Measurements from ENCODE around the gene CD2AP.

The CD2AP gene

GRCh38 chr6:47648031-47648430 is 170.4 kb downstream of the CD2AP start:
- no peak for DNase-seq

- DNase-seq: no peak
These were observed 173.2 kb downstream of the CD2AP start for GRCh38 chr6:47650553-47651432.

DNA sequence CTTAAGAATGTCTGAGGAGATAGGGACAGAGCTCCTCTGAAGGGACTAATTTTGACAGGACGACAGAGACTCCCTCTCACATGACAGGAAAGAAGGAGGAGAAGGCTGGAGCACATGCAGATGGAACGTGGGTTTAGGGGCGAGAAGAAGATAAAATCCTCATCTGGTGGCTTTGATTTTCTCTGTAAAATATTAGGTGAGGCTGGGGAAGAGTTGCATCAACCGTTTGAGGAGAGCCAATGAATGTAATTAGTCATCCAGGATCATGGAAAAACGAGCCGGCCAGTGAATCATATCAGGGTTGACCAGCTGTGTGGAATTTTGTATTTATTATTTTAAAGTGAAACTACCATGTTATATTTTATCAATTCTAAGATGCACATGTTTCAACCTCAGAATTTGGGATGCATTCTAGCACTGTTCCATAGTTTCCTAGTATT is 173.9 kb downstream of the CD2AP start:
- DNase-seq: no peak

DNA sequence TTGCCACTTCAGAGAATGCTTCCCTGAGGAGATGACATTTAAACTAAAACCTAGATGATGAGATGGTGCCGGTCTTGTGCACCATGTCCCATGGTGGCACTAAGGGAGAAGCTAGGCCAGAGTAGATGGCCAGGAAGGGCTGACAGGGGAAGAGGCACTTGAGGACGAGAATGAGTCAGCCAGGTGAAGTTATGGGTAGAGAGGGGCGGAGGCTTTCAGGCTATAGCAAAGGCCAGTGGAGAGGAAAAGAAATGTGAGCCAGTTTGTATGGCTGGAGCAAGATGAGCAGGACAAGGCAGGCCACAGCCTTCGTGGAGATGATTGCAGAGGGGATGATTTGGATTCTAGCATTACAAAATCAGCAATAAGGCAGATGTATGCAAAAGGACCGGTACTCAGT is 176.1 kb downstream of the CD2AP start:
- DNase-seq: no peak

DNA sequence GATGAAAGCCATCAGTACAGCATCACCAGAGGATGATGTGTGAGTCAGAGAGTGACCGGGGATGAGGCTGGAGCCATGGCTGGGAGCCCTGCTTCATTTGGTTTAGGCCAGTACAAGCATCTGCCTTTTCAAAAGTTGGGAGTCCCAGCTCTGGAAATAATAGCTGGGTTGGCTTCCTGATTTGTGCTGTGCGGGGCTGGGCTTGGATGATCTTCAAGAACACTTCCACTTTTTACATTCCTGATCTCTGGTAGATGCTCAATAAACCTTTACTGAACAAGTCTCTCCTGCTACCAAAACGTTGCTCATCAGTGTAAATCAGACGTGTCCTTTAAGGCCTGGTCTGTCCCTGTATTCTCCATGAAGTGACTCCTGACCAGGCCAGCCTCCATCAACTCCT is 176.7 kb downstream of the CD2AP start:
- no peak for DNase-seq

GRCh38 chr6:47655719-47656595 is 178.4 kb downstream of the CD2AP start:
- DNase-seq: peak; percentile 38

DNA sequence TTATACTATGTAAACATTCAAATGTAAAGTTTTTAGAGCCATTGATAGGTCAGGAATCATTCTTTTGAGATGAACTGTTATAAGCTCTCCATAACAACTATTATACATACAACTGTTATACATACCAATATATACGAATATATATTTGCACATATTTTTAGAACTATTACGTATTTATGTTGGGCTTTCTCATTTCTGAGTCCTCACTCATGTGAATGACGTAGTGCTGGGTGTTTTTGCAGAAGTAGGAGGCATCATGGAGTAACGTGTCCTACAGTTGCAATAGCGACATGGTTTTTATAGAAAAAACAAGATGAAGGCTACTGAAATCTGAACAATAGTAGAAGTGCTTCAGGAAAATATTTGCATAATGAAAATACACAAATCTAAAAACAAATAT is 184.4 kb downstream of the CD2AP start:
- DNase-seq: no peak

GRCh38 chr6:47663462-47664216 is 186.1 kb downstream of the CD2AP start:
- no peak for DNase-seq

DNA sequence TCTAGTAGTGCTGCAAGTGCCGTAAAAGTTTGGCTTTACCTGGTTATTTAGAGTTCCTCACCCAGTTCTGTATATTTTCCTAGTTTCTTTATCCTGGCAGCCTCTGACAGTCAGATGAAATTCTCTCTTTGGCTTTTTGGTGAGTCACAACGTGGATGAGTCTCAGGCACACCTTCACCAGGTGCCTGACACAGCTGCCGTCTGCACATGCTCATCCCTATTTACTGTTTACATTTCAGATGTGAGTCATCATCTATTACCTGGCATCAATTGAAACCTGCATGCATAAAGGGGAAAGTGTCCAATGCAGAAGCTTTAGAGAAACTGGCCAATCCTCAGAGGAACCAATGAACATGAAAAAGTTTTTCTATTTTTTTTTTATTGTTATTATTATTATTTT is 187.5 kb downstream of the CD2AP start:
- no peak for DNase-seq

- DNase-seq: no peak
These were observed 192.3 kb downstream of the CD2AP start for GRCh38 chr6:47669684-47670513.

DNA sequence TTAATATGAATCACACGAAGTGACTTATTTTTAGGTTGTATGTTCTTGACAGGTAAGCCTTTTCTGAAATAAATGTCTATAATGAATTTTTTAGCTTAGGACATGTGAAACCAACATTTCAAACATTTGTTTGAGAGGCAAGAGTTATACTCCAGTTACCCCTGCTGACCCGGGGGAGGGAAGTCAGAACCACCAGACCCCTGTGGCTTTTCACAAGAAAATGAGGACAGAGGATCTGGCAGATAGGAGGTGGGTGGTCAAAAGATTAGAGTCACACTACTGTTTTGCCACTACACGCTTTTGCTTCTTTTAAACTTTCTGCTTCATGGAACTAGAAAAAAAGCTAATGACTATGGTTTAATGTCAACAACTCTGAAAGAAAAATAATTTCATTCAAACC is 193.3 kb downstream of the CD2AP start:
- no peak for DNase-seq

GRCh38 chr6:47671777-47672176 is 194.2 kb downstream of the CD2AP start:
- DNase-seq: no peak

DNA sequence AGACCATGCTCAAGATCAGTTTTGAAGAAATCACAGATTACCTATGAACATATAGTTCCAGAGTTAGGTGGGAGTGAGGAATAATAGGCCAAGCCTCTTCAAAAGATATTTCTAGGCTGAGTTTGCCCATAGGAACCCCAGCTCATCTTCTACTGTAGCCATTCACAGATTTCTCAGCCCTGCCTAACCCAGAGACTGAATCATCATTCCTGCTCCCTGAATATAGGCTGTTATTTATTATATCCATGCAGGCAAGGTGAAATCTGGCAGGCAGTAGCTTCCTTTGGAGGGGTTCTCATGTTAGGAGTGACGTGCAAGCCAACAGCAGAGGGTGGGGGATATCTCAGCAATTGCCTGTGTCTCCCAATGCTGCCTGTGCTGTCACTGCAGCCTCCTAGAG is 195.2 kb downstream of the CD2AP start:
- DNase-seq: no peak

DNA sequence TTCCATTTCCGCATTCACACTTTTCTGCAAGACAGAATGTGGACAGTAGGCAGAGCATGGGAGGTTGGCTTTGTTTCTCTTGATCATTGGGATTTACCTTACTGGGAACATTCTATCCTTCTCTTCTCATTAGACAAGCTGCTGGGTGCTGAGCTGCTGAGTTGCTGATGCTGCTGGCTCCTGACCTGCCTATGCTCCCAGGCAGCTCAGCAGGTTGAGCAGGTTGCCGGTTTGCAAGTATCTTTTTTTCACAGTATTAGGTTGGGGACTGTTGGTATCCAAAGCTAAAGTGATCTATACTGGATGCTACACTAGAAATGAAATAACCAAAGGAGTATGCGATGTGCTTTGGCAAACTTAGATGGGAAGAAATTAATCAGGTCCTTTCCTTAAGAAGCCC is 197.1 kb downstream of the CD2AP start:
- DNase-seq: no peak
